Stimulated activated effector memory CD8-positive, alpha-beta T cell treated with anti-CD3 and anti-CD28 coated beads, Interleukin-12 subunit alpha, Interleukin-12 subunit beta, amount 100 ng/mL, for 72 hours (primary cell): ENCODE measurements around the gene COL2A1.

Experiments
- ATAC-seq: fragments of 150-1000 bp; cut with Tn5 transposase; 2 replicates; pipeline ENCODE4 v1.10.0; 2021
- DNase-seq, 2 donors: peaks; one replicate each; pipeline ENCODE4 v3.0.0; 2021 to 2022; ENCODE audit warnings: low spot score in 2 of 2
- H3K27ac Mint-ChIP-seq: one replicate; pipeline ENCODE4 v1.8.0; 2022; ENCODE audit warnings: mild to moderate bottlenecking, mixed read lengths
- H3K36me3 Mint-ChIP-seq: one replicate; pipeline ENCODE4 v1.8.0; 2022; ENCODE audit warnings: mild to moderate bottlenecking, mixed read lengths
- H3K4me1 Mint-ChIP-seq: one replicate; pipeline ENCODE4 v1.8.0; 2022; ENCODE audit warnings: mixed read lengths
- H3K4me3 Mint-ChIP-seq: one replicate; pipeline ENCODE4 v1.8.0; 2022; ENCODE audit warnings: mild to moderate bottlenecking, mixed read lengths
- H3K9me3 Mint-ChIP-seq: one replicate; pipeline ENCODE4 v1.8.0; 2022; ENCODE audit warnings: mixed read lengths

COL2A1 gene

DNA sequence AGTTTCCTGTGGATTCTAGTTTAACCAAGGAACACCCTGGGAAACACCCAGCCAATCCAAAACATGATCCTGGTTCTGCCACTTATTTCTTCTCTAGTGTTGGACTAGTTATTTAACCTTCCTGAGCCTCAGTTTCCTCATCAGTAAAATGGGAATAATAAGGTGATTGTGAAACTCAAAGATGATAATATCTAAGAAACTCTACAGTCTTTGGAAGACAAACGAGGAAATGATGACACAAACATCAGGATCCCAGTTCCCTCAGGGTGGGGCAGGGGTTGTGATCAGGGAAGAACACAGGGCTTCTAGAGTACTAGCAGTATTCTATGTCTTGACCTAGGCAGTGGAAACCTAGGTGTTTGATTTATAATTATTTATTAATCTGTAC is 58.9 kb downstream of the COL2A1 start:
- Mint-ChIP-seq H3K27ac (no peak overlapping the region), H3K4me3 (no peak overlapping the region), H3K4me1 (peaks cover 21% of the 10 kb centered on the region), H3K36me3 (no peaks in the 10 kb centered on the region), H3K9me3 (no peaks in the 10 kb centered on the region)
- no peak for DNase-seq
- ATAC-seq, result no peak

DNA sequence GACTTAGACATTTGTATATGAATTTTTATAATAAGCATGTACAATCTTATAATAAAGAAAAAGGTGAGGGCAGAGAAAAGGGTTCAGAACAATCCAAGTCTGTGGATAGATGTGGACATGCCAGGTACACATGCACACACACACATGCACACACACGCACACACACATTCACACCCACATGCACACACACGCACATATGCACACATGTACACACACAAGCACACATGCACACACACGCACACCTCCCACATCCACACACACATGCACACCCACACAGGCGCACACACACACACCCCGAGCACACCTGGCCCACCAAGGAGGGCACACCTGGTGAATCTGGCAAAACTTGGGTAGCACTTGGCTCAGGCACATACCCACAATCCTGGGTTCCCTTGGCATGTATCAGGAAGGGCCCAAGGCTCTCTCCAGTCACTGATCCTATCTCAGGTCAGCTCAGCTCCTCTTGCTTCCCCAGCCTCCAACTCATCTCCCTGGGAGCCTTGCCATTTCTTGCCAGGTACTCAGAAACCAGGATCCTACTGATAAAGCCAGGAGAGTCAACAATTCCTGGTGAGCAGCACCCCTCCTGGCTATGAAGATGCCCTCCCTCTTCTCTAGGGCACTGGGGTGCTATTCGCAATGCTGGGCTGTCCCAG is 59.5 kb downstream of the COL2A1 start:
- H3K4me1 Mint-ChIP-seq, result peaks cover 20% of the 10 kb centered on the region
- H3K9me3 Mint-ChIP-seq, result no peaks in the 10 kb centered on the region
- DNase-seq, result no peak
- no peaks in the 10 kb centered on the region for H3K36me3 Mint-ChIP-seq
- no peak overlapping the region for H3K4me3 Mint-ChIP-seq
- no peak overlapping the region for H3K27ac Mint-ChIP-seq
- ATAC-seq, result no peak

DNA sequence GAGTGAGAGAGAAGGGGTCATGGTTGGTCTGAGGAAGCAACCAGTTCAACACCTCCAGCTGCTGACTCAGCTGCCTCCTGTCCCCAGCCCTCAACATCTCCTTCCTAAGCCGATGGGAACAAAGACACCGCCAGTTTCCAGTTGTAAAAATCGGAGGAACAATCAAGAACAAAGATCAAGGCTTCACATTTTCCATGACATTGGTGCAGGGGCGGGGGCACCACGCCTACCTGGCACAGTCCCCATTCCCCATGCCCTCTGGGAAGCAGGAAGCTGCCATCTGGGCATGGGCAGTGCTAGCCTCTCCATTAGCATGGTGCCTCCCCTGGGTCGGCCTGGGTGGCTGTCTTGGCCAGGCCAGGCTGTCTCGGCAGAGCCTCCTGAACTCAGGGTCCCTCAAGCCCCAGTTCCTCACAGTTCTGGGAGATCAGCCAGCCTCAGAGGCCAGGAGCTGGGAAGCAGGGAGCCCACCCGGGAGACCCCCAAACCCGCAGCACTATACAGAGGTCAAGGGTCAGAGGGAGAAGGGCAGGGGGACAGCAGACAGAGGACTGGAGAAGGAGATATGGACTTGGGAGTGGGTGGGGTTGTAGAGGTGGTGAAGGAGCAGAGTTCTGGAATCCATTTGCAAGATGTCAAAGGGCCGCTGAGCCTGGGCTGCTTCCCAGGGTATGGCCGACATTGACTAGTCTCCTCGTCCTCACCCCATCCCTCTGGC is 60.5 kb downstream of the COL2A1 start:
- DNase-seq (no peak), ATAC-seq (no peak)
- H3K9me3 Mint-ChIP-seq, result no peaks in the 10 kb centered on the region
- H3K4me1 Mint-ChIP-seq, result peaks cover 12% of the 10 kb centered on the region
- H3K36me3 Mint-ChIP-seq, result no peaks in the 10 kb centered on the region
- H3K27ac Mint-ChIP-seq, result no peak overlapping the region
- no peak overlapping the region for H3K4me3 Mint-ChIP-seq

DNA sequence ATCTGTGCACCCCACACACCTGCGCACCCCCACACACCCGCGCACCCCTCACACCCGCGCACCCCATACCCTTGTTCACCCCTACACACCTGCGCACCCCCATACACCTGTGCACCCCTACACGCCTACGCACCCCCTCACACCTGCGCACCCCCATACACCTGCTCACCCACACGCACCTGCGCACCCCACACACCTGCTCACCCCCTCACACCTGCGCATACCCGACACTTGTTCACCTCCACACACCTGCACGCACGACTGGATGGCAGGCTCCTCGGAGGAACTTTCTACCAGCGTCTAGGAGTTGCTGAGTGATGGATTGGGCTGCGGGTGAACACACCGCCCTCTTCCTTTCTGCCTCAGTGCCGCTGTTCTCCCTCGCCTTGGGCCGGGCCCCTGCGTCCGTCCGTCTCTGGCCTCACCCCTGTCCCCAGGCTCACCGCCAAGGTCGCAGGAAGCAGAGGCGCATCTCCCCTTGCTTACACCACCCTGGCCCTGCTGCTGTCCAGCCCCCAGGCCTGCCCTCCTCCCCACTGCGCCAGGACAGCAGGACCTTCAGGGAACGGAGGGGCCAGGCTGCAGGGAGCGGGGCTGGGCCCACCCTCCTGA is 61.6 kb downstream of the COL2A1 start:
- DNase-seq, result no peak
- no peak overlapping the region for H3K27ac Mint-ChIP-seq
- ATAC-seq, result no peak
- no peak overlapping the region for H3K4me3 Mint-ChIP-seq
- H3K36me3 Mint-ChIP-seq, result no peaks in the 10 kb centered on the region
- no peaks in the 10 kb centered on the region for H3K9me3 Mint-ChIP-seq
- H3K4me1 Mint-ChIP-seq, result peaks cover 12% of the 10 kb centered on the region

DNA sequence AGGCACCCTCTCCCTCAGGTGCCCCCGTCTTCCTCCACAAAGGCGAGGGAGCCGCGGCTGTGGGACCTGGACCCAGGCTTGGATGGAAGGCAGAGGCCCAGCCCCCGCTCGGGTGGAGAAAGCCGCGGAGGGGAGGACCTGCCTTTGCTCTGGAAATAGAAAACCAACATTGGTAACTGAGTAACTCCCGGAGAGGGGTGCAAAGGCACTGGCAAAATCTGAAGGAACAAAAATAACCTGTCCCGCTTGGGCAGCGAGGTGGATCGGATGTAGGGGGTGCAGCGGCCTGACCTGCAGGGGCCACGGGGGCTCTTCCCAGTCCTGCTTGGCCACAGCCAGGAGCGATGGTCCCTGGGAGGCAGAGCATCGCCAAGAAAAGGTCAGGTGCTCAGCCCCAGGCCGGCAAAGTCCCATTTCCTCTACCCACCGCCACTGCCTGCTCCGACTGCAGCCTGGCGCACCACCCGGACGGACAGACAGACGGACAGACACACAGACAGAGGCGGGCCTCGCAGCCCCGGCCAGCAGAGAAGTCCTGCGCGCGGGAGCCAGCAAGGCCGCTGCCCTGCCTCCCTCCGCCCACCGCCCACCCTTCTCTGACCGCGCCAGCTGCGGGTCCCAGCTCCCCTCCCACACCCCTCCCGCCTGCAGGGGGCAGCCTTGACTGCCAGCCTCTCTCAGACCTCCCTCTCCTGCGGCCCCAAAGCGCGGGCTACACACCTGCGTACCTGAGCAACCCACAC is 62.2 kb downstream of the COL2A1 start:
- no peaks in the 10 kb centered on the region for H3K9me3 Mint-ChIP-seq
- H3K4me3 Mint-ChIP-seq, result no peak overlapping the region
- H3K4me1 Mint-ChIP-seq, result peaks cover 12% of the 10 kb centered on the region
- H3K36me3 Mint-ChIP-seq, result no peaks in the 10 kb centered on the region
- peak in 1 of 2 donors; percentile 63 for DNase-seq
- ATAC-seq, result peak; percentile 52
- no peak overlapping the region for H3K27ac Mint-ChIP-seq

DNA sequence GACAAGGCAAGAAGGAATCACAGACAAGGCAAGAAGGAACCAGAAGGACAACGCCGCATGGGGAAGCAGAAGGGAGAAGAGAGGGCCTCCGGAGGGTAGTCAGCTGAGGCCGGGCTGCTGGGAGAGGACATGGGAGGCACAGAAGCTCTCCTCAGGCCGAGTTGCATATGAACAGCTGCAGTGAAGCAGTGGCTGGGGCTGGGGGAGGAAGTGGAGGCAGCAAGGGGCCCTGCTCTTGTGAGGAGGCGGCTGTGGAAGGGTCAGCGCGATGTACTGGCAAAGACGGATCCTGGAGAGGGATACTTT is 62.8 kb downstream of the COL2A1 start:
- H3K4me3 Mint-ChIP-seq, result no peak overlapping the region
- peak overlapping the region; percentile 4 for H3K27ac Mint-ChIP-seq

DNA sequence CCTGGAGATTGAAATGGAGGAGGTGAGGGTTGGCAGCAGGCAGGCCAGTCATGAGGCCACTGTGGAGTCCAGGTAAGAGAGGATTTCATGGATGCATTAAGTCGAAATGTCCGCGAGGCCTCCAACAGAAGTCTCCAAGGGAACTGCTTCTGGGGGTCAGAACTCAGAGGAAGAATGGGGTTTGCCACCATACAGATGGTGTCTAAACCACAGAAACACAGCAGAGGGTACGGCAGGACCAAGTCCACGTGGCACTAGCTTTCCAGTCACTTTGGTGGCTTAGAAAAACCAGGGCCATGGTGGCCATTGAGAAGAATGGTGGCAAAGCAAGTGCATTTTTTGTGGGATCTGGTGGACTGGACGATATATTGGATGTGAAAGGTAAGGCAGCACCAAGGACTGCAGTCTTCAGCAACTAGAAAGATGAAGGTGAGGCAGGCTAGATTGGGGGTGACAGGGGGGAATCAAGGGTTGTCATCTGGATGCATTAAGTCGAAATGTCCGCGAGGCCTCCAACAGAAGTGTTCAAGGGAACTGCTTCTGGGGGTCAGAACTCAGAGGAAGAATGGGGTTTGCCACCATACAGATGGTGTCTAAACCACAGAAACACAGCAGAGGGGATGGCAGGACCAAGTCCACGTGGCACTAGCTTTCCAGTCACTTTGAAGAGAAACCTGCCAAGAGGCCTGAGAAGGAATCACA is 63.4 kb downstream of the COL2A1 start:
- Mint-ChIP-seq H3K4me3 (no peak overlapping the region), H3K9me3 (no peaks in the 10 kb centered on the region), H3K27ac (peak overlapping the region; percentile 4), H3K4me1 (peaks cover 12% of the 10 kb centered on the region), H3K36me3 (no peaks in the 10 kb centered on the region)
- ATAC-seq, result no peak
- no peak for DNase-seq

More for the DNA sequence above, 62.8 kb downstream of the COL2A1 start:
- peaks cover 12% of the 10 kb centered on the region for H3K4me1 Mint-ChIP-seq
- ATAC-seq, result no peak
- H3K9me3 Mint-ChIP-seq, result no peaks in the 10 kb centered on the region
- no peaks in the 10 kb centered on the region for H3K36me3 Mint-ChIP-seq
- DNase-seq, result no peak

DNA sequence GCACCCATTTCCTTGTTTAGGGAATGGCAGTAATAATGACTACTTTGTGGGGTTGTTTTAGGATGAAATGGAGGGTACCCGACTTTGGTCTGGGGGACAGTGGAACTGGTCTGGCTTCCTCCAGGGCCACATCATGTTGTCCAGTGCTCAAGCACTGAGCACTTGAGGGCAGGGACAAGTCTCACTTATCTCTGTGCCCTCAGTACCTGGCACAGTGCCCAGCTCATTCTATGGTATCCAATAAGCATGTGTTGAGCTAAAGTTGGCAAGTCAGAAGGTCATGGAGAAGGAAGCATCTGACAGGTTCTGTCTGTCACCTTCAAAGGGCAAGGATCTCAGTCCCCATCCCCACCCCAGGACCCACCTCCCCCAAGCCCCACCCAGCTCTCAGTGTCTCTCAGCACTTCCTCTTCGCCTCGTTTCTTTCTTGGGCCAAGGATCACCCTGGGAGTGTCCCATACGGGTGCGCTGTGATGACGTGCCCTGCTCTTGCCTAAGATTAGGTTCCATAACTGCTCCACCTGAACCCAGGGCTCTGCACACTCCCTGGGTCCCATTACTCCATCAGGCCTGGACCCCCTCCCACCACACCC is 65.2 kb downstream of the COL2A1 start:
- Mint-ChIP-seq H3K9me3 (no peaks in the 10 kb centered on the region), H3K4me3 (no peak overlapping the region)

DNA sequence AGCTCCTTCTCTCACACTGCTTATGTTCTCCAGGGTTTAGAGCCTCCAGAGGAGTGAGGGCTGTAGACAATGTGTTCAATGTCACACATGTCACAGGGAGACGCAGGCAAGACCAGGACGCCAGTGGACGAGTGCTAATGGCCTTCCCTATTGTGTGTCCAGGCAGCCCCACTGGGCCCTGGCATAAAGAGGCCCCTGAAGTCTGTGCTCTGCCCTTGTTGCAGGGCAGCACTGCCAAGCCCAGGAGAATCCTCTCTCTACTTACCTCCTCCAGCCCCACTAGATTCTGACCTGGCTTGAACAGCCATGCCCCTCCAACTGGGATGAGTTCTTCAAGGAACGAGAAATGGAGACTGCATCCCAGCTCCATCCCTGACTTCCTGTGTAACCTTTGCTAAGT is 65.7 kb downstream of the COL2A1 start:
- Mint-ChIP-seq H3K4me1 (peaks cover 12% of the 10 kb centered on the region), H3K36me3 (no peaks in the 10 kb centered on the region), H3K9me3 (no peaks in the 10 kb centered on the region), H3K4me3 (no peak overlapping the region), H3K27ac (no peak overlapping the region)
- ATAC-seq (no peak), DNase-seq (no peak)

More for the DNA sequence above, 65.2 kb downstream of the COL2A1 start:
- no peak for ATAC-seq
- H3K36me3 Mint-ChIP-seq, result no peaks in the 10 kb centered on the region
- H3K27ac Mint-ChIP-seq, result no peak overlapping the region
- no peak for DNase-seq
- H3K4me1 Mint-ChIP-seq, result peaks cover 12% of the 10 kb centered on the region

DNA sequence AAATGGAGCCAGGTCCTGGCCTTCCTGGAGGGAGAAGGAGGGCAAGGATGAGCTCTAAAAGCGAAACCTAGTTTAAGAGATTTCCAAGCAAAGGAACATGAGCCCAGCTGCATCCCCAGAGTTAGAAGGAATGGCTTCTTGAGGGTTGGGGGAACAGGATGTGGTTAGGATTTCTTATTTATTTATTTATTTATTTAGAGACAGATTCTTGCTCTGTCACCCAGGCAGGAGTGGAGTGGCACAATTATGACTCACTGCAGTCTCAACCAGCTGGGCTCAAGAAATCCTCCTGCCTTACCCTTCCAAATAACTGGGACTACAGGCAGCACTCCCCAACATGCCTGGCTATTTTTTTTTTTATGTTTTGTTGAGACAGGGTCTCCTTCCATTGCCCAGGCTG is 66.2 kb downstream of the COL2A1 start:
- no peak for DNase-seq

DNA sequence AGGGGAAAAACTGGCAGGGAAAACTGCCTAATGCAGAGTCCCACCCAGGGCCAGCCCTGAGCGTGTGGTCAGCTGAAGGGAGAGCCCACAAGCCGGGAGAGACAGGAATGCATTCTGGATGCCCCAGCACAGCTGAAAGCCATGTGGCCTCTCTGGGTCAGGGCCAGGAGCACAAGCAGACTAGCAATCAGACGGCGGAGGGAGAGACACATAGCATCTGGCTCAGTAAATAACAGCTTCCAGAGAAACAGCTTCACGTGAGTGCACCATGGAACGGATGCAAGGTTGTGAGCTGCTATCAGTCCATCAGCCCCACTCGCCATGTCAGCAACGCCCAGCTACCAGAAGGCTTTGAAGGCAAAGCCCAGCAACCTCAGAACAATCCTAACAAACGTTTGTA is 69.1 kb downstream of the COL2A1 start:
- DNase-seq, result no peak
- Mint-ChIP-seq H3K27ac (no peak overlapping the region), H3K4me3 (no peak overlapping the region), H3K9me3 (no peaks in the 10 kb centered on the region), H3K4me1 (no peaks in the 10 kb centered on the region), H3K36me3 (no peaks in the 10 kb centered on the region)
- no peak for ATAC-seq

More for the DNA sequence above, 66.2 kb downstream of the COL2A1 start:
- no peaks in the 10 kb centered on the region for H3K9me3 Mint-ChIP-seq
- peaks cover 12% of the 10 kb centered on the region for H3K4me1 Mint-ChIP-seq
- H3K36me3 Mint-ChIP-seq, result no peaks in the 10 kb centered on the region
- H3K27ac Mint-ChIP-seq, result no peak overlapping the region
- no peak for ATAC-seq
- H3K4me3 Mint-ChIP-seq, result no peak overlapping the region

DNA sequence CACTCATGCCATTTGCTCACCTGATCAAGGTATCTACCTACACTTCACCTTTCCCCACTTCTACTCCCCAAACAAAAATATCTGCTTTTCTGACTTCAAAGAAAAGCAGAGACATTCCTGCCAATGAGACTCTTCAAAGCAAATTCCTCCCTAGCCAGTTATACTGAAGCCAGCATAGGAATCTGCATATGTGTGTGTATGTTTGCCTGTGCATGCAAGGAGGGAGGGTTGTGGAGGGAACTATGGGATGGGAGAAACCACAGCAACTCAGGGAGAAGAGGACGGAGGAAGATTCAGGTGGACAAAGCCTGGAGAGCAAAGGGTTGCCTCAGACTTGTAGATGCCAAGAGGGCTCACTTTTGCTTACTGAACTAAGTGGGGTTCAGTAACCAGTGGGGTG is 73.1 kb downstream of the COL2A1 start:
- Mint-ChIP-seq H3K4me3 (no peak overlapping the region), H3K4me1 (no peaks in the 10 kb centered on the region), H3K9me3 (no peaks in the 10 kb centered on the region), H3K27ac (no peak overlapping the region), H3K36me3 (no peaks in the 10 kb centered on the region)
- DNase-seq (no peak), ATAC-seq (no peak)

DNA sequence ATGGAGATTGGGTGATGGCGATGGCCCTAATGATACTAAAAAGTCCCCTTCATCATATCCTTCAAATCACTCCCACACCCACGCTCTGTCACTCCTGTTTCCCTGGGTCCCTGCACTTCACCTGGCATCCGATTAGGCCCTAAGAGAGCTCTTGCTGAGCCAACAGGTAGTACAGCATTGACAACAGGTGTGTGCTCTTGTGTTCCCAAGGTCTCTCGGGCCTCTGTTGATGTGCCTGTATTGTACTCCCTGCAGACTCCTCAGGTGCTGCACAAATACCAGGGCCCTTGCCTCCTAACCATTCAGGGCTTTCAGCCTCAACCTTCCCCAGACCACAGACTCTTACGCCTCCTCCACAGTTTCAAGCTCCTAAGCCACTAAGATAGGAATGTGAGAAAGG is 73.6 kb downstream of the COL2A1 start:
- Mint-ChIP-seq H3K27ac (no peak overlapping the region), H3K36me3 (no peaks in the 10 kb centered on the region), H3K9me3 (no peaks in the 10 kb centered on the region), H3K4me1 (no peaks in the 10 kb centered on the region), H3K4me3 (no peak overlapping the region)
- DNase-seq (no peak), ATAC-seq (no peak)

DNA sequence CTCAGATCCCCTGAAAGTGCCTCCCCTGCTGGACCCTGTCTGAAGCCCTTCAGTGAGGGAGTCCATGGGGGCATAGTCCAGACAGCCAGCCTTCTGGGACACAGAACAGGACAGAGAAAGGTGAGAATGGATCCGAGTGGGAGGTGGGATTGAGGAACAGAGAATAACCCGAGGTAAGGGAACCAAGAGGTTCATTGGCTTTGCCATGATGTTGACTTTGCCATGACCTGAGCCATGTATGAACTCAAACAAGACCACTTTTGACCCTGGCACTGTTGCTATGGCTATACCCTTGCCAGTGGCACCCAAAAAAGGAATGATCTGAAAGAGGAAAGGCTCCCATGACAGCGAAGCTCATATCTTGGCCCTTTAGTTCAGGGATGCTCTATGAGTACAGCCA is 76.9 kb downstream of the COL2A1 start:
- DNase-seq, result no peak
- no peak for ATAC-seq
- peak overlapping the region; percentile 62 for H3K27ac Mint-ChIP-seq
- no peaks in the 10 kb centered on the region for H3K36me3 Mint-ChIP-seq
- no peak overlapping the region for H3K4me3 Mint-ChIP-seq
- no peaks in the 10 kb centered on the region for H3K9me3 Mint-ChIP-seq
- H3K4me1 Mint-ChIP-seq, result no peaks in the 10 kb centered on the region
